ENCODE data around the gene CAST.

The CAST gene

DNA sequence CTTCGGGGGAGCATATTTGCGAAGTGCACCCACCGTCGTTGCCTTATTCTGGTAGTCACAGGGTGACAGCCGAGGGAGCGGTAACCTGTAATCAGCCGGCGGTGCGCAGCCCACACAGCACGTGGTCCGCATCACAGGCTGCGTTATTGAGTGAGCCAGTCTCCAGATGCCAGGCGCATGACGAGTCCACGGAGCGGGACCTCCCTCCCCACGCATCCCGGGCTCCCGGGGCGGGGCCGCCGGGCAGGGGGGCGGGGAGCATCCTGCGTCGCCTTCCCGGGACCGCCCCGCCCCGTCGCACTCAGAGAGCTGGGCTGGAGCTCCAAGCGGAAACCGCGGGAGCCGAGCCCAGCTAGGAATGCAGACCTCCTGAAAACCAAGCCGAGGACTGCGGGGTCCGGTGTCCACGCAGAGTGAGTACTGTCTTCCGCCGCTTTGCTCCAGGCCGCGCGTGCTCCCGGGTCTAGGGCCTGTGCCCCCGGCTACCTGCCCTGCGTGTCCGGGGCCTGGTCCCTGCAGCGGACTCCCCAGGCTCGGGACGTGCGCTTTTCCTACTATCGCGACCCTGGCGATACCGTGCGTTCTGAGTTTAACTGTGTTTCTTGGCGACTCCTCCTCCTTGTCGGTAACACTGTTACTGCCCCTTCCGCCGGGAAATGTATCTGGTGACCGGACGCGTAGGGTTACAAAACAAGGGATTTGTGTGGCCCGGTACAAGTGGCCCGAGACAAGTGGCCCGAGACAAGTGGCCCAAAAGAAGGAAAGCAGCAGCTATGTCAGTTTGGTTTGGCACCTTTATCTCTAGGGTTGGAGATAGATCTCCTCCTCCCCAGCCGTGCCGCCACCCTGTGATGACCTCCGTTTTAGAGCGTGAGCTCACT is 40.6 kb downstream of the CAST start:
- DNase-seq (ENCODE audit: low read depth, low spot score), result no peak
- H3K4me3 ChIP-seq (ENCODE audit: low read depth, low read length), result peak overlapping the region; percentile 84
- CTCF ChIA-PET, result interaction anchor here (0.8 to 3.9 kb wide), 8 partner anchors 10 to 89 kb away, joined by 3 to 17 read pairs (median 4); no protein-coding TSS in a partner anchor
- TF ChIP-seq, protein P1, sequence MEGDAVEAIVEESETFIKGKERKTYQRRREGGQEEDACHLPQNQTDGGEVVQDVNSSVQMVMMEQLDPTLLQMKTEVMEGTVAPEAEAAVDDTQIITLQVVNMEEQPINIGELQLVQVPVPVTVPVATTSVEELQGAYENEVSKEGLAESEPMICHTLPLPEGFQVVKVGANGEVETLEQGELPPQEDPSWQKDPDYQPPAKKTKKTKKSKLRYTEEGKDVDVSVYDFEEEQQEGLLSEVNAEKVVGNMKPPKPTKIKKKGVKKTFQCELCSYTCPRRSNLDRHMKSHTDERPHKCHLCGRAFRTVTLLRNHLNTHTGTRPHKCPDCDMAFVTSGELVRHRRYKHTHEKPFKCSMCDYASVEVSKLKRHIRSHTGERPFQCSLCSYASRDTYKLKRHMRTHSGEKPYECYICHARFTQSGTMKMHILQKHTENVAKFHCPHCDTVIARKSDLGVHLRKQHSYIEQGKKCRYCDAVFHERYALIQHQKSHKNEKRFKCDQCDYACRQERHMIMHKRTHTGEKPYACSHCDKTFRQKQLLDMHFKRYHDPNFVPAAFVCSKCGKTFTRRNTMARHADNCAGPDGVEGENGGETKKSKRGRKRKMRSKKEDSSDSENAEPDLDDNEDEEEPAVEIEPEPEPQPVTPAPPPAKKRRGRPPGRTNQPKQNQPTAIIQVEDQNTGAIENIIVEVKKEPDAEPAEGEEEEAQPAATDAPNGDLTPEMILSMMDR (IDR thresholded peaks at IDR 0.05; ENCODE audit: insufficient read depth, low read length, missing control alignments), result no peak
- POLR2A ChIA-PET, result interaction anchor here (0.6 to 1.7 kb wide), 5 partner anchors 11 to 41 kb away, joined by 3 to 7 read pairs (median 4); no protein-coding TSS in a partner anchor

DNA sequence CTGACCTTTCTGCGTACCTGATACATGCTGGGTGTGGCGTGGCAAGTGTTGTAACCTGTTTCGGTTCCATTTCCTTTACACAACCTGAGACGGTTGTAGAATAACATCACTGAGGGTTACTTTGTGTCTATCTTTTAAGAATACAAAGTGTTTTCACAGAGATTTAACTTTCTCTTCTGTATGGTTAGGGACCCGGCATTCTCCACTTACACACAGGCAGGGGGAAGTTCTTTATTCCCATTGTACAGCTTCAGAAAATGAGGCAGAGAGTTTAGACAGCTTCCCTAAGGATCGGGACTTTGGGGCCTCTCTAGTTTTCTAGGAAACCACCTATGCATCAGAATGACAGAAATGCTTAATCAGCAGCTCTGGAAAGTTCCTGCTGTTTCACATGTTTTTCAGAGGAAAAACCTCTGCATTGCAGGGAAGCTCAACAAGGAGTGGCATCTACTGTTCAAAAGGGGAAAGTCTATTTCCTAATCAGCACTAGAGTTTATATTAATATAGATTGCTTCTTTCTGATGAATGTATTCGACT is 41.3 kb downstream of the CAST start:
- peak overlapping the region; percentile 84 for H3K4me3 ChIP-seq (ENCODE audit: low read depth, low read length)
- DNase-seq (ENCODE audit: low read depth, low spot score), result no peak
- TF ChIP-seq, protein P1 (IDR thresholded peaks at IDR 0.05; ENCODE audit: insufficient read depth, low read length, missing control alignments), result no peak
- POLR2A ChIA-PET, result interaction anchor here (0.9 to 1.7 kb wide), 3 partner anchors 12 to 42 kb away, joined by 4 to 7 read pairs (median 5); no protein-coding TSS in a partner anchor
- CTCF ChIA-PET, result interaction anchor here (1.0 to 3.9 kb wide), 5 partner anchors 11 to 89 kb away, joined by 3 to 17 read pairs (median 5); no protein-coding TSS in a partner anchor

DNA sequence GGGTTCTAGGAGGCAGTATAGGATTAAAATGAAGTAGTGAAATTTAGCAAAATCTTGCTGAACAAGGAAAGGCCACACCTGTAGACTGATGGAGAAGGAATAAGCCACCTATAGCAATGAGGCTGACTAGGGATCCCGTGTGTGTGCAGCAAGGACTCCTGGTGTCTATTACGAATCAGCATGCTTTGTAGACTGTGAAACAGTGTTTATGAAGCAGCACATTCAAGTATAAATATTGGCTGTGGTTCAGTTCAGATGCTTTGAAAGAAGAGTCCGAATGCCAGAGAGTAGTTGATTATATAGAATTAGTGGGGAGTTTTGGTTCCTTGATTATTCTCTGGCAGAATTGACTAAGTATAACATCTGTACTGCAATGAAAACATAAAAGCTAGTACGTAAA is 41.8 kb downstream of the CAST start:
- DNase-seq (ENCODE audit: low read depth, low spot score), result no peak
- TF ChIP-seq, protein P1 (IDR thresholded peaks at IDR 0.05; ENCODE audit: insufficient read depth, low read length, missing control alignments), result no peak
- H3K4me3 ChIP-seq (ENCODE audit: low read depth, low read length), result peak overlapping the region; percentile 84; the same call in 1 of the 2 replicates
- POLR2A ChIA-PET, result interaction anchor here (1.7 kb wide), 1 partner anchor 11 kb away, joined by 5 read pairs; no protein-coding TSS in a partner anchor
- CTCF ChIA-PET, result interaction anchor here (1.1 to 3.9 kb wide), 4 partner anchors 11 to 90 kb away, joined by 3 to 17 read pairs (median 6); no protein-coding TSS in a partner anchor

DNA sequence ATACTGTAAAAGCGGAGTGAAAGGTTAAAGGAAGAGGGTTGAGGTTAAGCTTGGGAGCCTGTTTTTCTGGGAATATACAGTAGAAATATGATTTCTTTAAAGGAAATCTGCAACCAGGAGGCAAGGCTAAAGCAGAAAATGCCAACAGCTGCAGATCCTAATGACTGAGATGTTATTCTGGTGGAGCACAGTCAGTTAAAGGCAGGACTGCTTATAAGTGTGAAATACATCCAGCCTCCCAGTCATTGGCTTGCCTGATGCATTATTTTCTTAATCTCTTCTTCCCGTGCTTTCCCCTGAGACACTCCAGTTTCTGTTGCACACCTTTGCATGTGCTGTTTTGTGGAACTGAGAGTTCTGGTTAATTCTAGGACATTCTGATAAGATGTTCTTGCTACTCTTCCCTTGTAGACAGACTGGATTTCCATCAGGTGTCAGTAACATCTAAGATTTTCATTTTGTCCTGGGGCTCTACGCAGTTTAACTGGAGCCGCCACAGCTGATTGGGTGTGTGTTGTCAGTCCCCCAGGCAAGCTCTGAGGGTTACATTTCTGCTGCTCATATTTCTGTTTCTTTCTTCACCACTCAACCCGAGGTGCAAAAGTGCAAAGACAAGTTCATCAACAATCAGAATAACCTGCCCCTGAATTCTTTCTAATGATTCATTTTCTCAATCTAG is 44.4 kb downstream of the CAST start:
- POLR2A ChIA-PET, result no interaction called here
- CTCF ChIA-PET, result interaction anchor here (1.4 kb wide), 1 partner anchor 19 kb away, joined by 4 read pairs; no protein-coding TSS in a partner anchor

DNA sequence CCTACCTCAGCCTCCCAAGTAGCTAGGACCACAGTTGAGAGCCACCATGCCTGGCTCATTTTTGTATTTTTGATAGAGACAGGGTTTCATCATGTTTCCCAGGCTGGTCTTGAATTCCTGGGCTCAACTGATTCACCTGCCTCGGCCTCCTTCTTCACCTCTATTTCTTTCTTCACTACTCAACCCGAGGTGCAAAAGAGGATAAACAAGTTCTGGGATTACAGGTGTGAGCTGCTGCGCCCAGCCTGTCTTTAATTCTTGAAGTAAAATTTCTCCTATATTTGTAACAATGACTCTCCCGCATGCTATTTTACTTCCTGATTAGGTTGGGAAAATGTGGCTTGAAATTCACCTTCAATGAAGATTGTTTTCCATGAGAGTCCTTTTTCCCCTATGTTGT is 46.4 kb downstream of the CAST start:
- no peak overlapping the region for H3K4me3 ChIP-seq (ENCODE audit: low read depth, low read length)
- CTCF ChIA-PET, result interaction anchor here (1.3 to 1.5 kb wide), 3 partner anchors 15 to 94 kb away, joined by 4 to 6 read pairs (median 4); no protein-coding TSS in a partner anchor
- no peak for DNase-seq (ENCODE audit: low read depth, low spot score)
- TF ChIP-seq, protein P1 (IDR thresholded peaks at IDR 0.05; ENCODE audit: insufficient read depth, low read length, missing control alignments), result no peak
- POLR2A ChIA-PET, result no interaction called here

More for the DNA sequence above, 44.4 kb downstream of the CAST start:
- TF ChIP-seq, protein P1 (IDR thresholded peaks at IDR 0.05; ENCODE audit: insufficient read depth, low read length, missing control alignments), result no peak
- H3K4me3 ChIP-seq (ENCODE audit: low read depth, low read length), result no peak overlapping the region
- no peak for DNase-seq (ENCODE audit: low read depth, low spot score)

Data from AG04449 (cell line).